Measurements from ENCODE around the gene GIMD1.

DNA sequence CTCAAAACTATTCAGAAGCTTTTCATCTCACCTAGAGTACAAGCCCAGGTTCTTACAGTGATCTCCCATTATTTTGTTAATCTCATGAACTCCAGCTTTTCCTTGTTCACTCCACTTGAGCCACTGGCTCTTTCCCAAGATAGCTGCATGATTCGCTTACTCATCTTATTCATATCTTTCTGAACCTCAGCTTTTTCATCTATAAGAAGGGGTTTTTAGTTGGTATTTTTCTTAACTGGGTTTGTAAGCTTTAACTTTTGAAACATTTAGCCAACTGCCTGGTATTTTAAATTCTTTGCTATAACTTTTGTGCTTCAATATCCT lies 24.0 kb downstream of the GIMD1 start:
- TF ChIP-seq FOXA1 (IDR thresholded peaks at IDR 0.05) = no peak
- TF ChIP-seq FOXM1 (IDR thresholded peaks at IDR 0.05; ENCODE audit: borderline replicate concordance) = no peak
- no peak for TF ChIP-seq ARNT (IDR thresholded peaks at IDR 0.05)
- TF ChIP-seq SP1 (IDR thresholded peaks at IDR 0.05) = no peak
- TF ChIP-seq SUZ12 (IDR thresholded peaks at IDR 0.05) = no peak
- no peak for TF ChIP-seq ZNF384 (IDR thresholded peaks at IDR 0.05)
- no peak for TF ChIP-seq BHLHE40 (IDR thresholded peaks at IDR 0.05; ENCODE audit: borderline replicate concordance)
- TF ChIP-seq CTBP1 (IDR thresholded peaks at IDR 0.05; ENCODE audit: borderline replicate concordance) = no peak
- TF ChIP-seq FOXK2 (IDR thresholded peaks at IDR 0.05) = no peak
- no peak for TF ChIP-seq TARDBP (IDR thresholded peaks at IDR 0.05)

Measured in HEK293T (cell line).